Uterus (tissue), 2 donors: ENCODE results near the gene SCAP.

Experiments used
- POLR2A ChIP-seq, 2 donors: fragments of 450-650 bp; IDR thresholded peaks; one replicate each; pipeline ENCODE4 v1.6.1; 2016; ENCODE audit warnings: antibody characterized with exemption in 2 of 2, mild to moderate bottlenecking in 1 of 2, moderate library complexity in 1 of 2
- TF ChIP-seq, protein P1 (sequence below), 4 experiments: fragments of 200-600 bp in 2 of 4; fragments of 450-650 bp in 2 of 4; sonication (generic) in 2 of 4; IDR thresholded peaks; one replicate each; pipeline ENCODE4 v1.5.1; 2016 to 2019; ENCODE audit warnings: antibody characterized with exemption in 4 of 4, mild to moderate bottlenecking in 2 of 4, moderate library complexity in 1 of 4

DNA sequence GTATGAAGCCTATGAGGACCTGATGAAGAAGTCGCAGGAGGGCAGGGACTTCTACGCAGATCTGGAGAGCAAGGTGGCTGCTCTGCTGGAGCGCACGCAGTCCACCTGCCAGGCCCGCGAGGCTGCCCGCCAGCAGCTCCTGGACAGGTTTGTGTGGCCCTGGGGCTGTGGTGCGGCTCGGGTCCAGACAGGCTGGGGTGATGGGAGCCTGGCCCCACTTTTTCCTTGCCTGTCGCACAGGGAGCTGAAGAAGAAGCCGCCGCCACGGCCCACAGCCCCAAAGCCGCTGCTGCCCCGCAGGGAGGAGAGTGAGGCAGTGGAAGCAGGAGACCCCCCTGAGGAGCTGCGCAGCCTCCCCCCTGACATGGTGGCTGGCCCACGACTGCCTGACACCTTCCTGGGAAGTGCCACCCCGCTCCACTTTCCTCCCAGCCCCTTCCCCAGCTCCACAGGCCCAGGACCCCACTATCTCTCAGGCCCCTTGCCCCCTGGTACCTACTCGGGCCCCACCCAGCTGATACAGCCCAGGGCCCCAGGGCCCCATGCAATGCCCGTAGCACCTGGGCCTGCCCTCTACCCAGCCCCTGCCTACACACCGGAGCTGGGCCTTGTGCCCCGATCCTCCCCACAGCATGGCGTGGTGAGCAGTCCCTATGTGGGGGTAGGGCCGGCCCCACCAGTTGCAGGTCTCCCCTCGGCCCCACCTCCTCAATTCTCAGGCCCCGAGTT lies 65.9 kb downstream of the SCAP start:
- TF ChIP-seq, protein P1, sequence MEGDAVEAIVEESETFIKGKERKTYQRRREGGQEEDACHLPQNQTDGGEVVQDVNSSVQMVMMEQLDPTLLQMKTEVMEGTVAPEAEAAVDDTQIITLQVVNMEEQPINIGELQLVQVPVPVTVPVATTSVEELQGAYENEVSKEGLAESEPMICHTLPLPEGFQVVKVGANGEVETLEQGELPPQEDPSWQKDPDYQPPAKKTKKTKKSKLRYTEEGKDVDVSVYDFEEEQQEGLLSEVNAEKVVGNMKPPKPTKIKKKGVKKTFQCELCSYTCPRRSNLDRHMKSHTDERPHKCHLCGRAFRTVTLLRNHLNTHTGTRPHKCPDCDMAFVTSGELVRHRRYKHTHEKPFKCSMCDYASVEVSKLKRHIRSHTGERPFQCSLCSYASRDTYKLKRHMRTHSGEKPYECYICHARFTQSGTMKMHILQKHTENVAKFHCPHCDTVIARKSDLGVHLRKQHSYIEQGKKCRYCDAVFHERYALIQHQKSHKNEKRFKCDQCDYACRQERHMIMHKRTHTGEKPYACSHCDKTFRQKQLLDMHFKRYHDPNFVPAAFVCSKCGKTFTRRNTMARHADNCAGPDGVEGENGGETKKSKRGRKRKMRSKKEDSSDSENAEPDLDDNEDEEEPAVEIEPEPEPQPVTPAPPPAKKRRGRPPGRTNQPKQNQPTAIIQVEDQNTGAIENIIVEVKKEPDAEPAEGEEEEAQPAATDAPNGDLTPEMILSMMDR (IDR thresholded peaks at IDR 0.05): no peak
- no peak for TF ChIP-seq POLR2A (IDR thresholded peaks at IDR 0.05)
